ENCODE measurements around the gene PTPRT. TPM values are rescaled to one million over a fixed set of nuclear protein-coding genes. Genes with fewer than 3 reads are reported as not detected.

PTPRT gene
- total RNA-seq, 6 donors from 2014 or later, result 0.20 to 7.1 (median 3.8) TPM

DNA sequence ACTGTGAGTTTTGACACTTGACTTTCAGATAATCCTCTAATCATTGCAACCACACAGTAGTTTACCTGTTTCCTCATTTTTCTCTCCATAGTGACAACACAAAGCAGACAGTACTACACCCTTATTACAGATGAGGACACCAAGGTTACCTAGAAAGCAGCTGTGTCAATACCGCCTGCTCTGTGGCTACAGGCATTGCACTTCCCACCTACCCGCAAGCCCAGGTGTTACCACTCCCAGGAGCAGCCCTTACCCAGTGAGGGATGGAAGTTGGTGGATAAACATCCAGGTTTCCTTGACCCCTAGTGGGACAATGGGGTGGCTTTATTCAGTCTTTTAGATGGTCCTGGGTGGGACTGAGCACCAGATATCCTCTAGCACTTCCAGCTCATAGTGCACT lies 503.6 kb downstream of the PTPRT start:
- DNase-seq (no peak), ATAC-seq (ENCODE audit: low FRiP score in 2 of 2) (no peak)
- Histone ChIP-seq H3K9me3 (no peaks in the 10 kb centered on the region), H3K27ac (no peak overlapping the region), H3K36me3 (no peaks in the 10 kb centered on the region), H3K4me3 (no peak overlapping the region), H3K4me1 (no peaks in the 10 kb centered on the region), H3K27me3 (no peaks in the 10 kb centered on the region)
- 83 to 97% methylated on average over 2 of the region's 2 CpGs for WGBS, 2 donors
- TF ChIP-seq POLR2A (IDR thresholded peaks at IDR 0.05) (no peak), EP300 (IDR thresholded peaks at IDR 0.05) (no peak), CTCF (IDR thresholded peaks at IDR 0.05) (no peak), POLR2AphosphoS5 (IDR thresholded peaks at IDR 0.05) (no peak)

GRCh38 chr20:42678895-42679294 lies 510.8 kb downstream of the PTPRT start:
- WGBS, 2 donors, result 24 to 33% methylated on average over 3 of the region's 3 CpGs
- ATAC-seq (ENCODE audit: low FRiP score in 2 of 2), result no peak
- H3K36me3 ChIP-seq, result no peaks in the 10 kb centered on the region
- DNase-seq, result no peak
- no peak overlapping the region for H3K27ac ChIP-seq
- no peaks in the 10 kb centered on the region for H3K27me3 ChIP-seq
- H3K4me3 ChIP-seq, result no peak overlapping the region
- no peaks in the 10 kb centered on the region for H3K9me3 ChIP-seq
- TF ChIP-seq EP300 (IDR thresholded peaks at IDR 0.05), result no peak
- TF ChIP-seq CTCF (IDR thresholded peaks at IDR 0.05), result peak in 1 of 6 experiments; percentile 12
- no peaks in the 10 kb centered on the region for H3K4me1 ChIP-seq

DNA sequence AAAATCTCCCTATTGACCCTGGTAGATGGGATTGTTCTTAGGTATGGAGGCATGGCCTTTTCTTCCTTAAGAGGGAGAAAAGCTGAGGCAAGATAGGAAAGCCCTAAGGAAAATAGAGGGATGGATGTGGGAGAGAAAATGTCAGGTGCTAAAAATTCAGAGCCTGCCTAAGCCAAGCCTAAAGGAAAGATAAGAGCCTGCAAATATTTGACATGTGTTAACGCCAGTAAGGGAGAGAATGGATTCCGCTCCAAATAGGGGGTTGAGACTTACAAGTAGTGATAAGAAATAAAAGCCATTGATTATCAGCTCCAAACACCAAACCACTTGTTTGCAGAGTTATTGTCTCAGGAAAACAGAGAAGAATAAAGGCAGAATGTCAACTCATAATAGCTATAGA lies 533.6 kb downstream of the PTPRT start:
- TF ChIP-seq POLR2AphosphoS5 (IDR thresholded peaks at IDR 0.05), result no peak
- TF ChIP-seq POLR2A (IDR thresholded peaks at IDR 0.05), result no peak
- TF ChIP-seq CTCF (IDR thresholded peaks at IDR 0.05), result no peak
- no peak for TF ChIP-seq EP300 (IDR thresholded peaks at IDR 0.05)
- H3K4me3 ChIP-seq, result no peak overlapping the region
- no peaks in the 10 kb centered on the region for H3K9me3 ChIP-seq
- WGBS, 2 donors, result 49 to 76% methylated on average over 2 of the region's 2 CpGs
- H3K36me3 ChIP-seq, result no peaks in the 10 kb centered on the region
- no peaks in the 10 kb centered on the region for H3K4me1 ChIP-seq
- no peak for ATAC-seq (ENCODE audit: low FRiP score in 2 of 2)
- H3K27me3 ChIP-seq, result no peaks in the 10 kb centered on the region
- no peak for DNase-seq
- no peak overlapping the region for H3K27ac ChIP-seq

DNA sequence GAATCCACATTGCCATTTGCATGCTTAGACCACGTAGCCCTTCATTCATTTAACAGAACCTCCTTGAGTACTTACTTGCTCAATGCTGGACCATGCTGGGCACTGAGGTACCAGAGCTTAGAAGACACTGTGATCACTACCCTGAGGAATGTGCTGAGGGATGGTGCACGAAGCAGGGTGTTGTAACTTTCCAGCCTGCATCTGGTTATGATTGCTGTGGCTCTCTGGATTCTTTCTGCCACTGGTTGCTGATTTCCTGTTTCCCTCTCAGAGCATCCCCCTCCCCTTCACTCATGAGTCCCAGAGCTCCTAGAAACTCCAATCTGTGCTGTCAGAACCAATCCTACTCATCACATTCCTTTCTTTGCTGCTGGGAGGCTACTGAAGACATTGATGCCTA lies 537.4 kb downstream of the PTPRT start:
- H3K9me3 ChIP-seq, result no peaks in the 10 kb centered on the region

More for the DNA sequence above, 537.4 kb downstream of the PTPRT start:
- no peaks in the 10 kb centered on the region for H3K36me3 ChIP-seq
- H3K27ac ChIP-seq, result no peak overlapping the region
- DNase-seq (no peak), ATAC-seq (ENCODE audit: low FRiP score in 2 of 2) (no peak)
- TF ChIP-seq POLR2A (IDR thresholded peaks at IDR 0.05) (no peak), POLR2AphosphoS5 (IDR thresholded peaks at IDR 0.05) (no peak), EP300 (IDR thresholded peaks at IDR 0.05) (no peak), CTCF (IDR thresholded peaks at IDR 0.05) (no peak)
- no peak overlapping the region for H3K4me3 ChIP-seq
- no peaks in the 10 kb centered on the region for H3K4me1 ChIP-seq
- H3K27me3 ChIP-seq, result no peaks in the 10 kb centered on the region
- WGBS, 2 donors, result 39 to 45% methylated on average over 2 of the region's 2 CpGs
